Sigmoid colon (tissue), 7 donors: ENCODE data around the gene C17orf67. TPM values are rescaled to one million over a fixed set of nuclear protein-coding genes. Genes with fewer than 3 reads are reported as not detected.
A peak's percentile ranks its signal among the peaks of the same experiment; 100 is the strongest.

Experiments used
- DNase-seq: peaks from one replicate; pipeline ENCODE4 v3.0.0-alpha.2; 2019
- H3K27ac ChIP-seq, 4 donors: fragments of 200-600 bp; sonication (generic); one replicate each; pipeline ENCODE4 v1.5.1; 2016 to 2019; ENCODE audit warnings: mild to moderate bottlenecking in 1 of 4
- H3K27me3 ChIP-seq, 3 donors: fragments of 200-600 bp; sonication (generic); one replicate each; pipeline ENCODE4 v1.5.1; 2019; ENCODE audit warnings: mild to moderate bottlenecking in 1 of 3
- H3K36me3 ChIP-seq, 4 donors: fragments of 200-600 bp; sonication (generic); one replicate each; pipeline ENCODE4 v1.5.1; 2016 to 2019
- H3K4me1 ChIP-seq, 4 donors: fragments of 200-600 bp; sonication (generic); one replicate each; pipeline ENCODE4 v1.5.1; 2017 to 2019
- H3K4me3 ChIP-seq, 4 donors: fragments of 200-600 bp; sonication (generic); one replicate each; pipeline ENCODE4 v1.5.1; 2017 to 2019; ENCODE audit warnings: mild to moderate bottlenecking in 2 of 4, moderate library complexity in 1 of 4
- H3K9me3 ChIP-seq, 4 donors: fragments of 200-600 bp in 3 of 4; sonication (generic) in 3 of 4; one replicate each; pipeline versions ENCODE4 v1.5.1 to v1.6.1; 2013 to 2019
- CTCF ChIP-seq, 4 experiments: fragments of 450-650 bp in 3 of 4; fragments of 200-600 bp in 1 of 4; IDR thresholded peaks; one replicate each; pipeline ENCODE4 v1.5.1; 2016 to 2019; ENCODE audit warnings: antibody characterized with exemption in 4 of 4, mild to moderate bottlenecking in 3 of 4, moderate library complexity in 2 of 4
- EP300 ChIP-seq, 4 donors: sonication (generic); formaldehyde crosslinking; IDR thresholded peaks; one replicate each; pipeline ENCODE4 v1.6.1; 2017; ENCODE audit warnings: antibody characterized with exemption in 4 of 4
- POLR2A ChIP-seq, 2 donors: fragments of 450-650 bp; IDR thresholded peaks; one replicate each; pipeline ENCODE4 v1.6.1; 2016; ENCODE audit warnings: antibody characterized with exemption in 2 of 2, mild to moderate bottlenecking in 2 of 2, moderate library complexity in 2 of 2
- POLR2AphosphoS5 ChIP-seq, 4 donors: sonication (generic); formaldehyde crosslinking; IDR thresholded peaks; one replicate each; pipeline ENCODE4 v1.6.1; 2017; ENCODE audit warnings: antibody characterized with exemption in 4 of 4
- WGBS, 2 donors: extraction: QIAGEN DNeasy Blood & Tissue Kit; methylation state at CpG; one replicate each; pipeline ENCODE4 v1.1.7; 2013; 5-methylcytosine and 5-hydroxymethylcytosine counted together
- intact Hi-C: fragments of 100-400 bp; cut with DNase I; formaldehyde crosslinking; loops from one replicate; pipeline ENCODE4 v1.15.1; 2023
- polyA plus RNA-seq, 3 donors: library from polyadenylated mRNA; stranded (reverse); fragments of 200-250 nt; gene quantifications; one replicate each; pipeline ENCODE4 v1.2.3, GENCODE V29; 2013
- total RNA-seq, 4 donors: library from RNA; depleted of rRNA; stranded (reverse); fragments of >200 nt; gene quantifications; one replicate each; pipeline ENCODE4 v1.1.0, GENCODE V29; 2016
- donor health status: healthy with polysubstance abuse.
- donor health status: Bipolar disorder and iron deficiency.
- donor health status: healthy.

C17orf67 gene
- total and polyA plus RNA-seq, 7 donors: 0.99 to 2.8 (median 1.9) TPM; not detected in 1

DNA sequence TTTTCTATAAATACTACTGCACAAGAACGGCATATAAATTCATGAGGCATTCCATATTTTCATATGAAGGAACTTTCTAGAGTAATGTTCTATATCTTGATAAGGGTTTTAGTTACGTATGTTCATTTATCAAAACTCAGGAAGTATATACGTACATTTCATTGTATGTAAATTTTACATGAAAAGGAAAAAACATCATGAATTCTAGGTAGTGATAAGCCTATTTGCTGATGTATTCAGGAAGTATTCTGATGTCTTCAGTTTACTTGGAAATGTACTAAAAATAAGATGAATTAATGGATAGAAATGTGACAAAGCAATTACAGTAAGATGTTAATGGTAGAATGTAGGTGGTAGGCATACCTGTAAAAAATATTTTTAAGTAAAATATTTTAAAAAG, 5.0 kb upstream of the C17orf67 start:
- peaks cover 0 to 6% (median 0%) of the 10 kb centered on the region in 4 donors for H3K36me3 ChIP-seq
- peak overlapping the region in 1 of 4 donors; percentile 65 for H3K27ac ChIP-seq
- no peak for TF ChIP-seq EP300 (IDR thresholded peaks at IDR 0.05)
- TF ChIP-seq POLR2AphosphoS5 (IDR thresholded peaks at IDR 0.05): no peak
- TF ChIP-seq CTCF (IDR thresholded peaks at IDR 0.05): no peak
- TF ChIP-seq POLR2A (IDR thresholded peaks at IDR 0.05): no peak
- intact Hi-C loops: loop anchor here (10.0 kb wide), 1 partner anchor 256 kb away; no protein-coding TSS in a partner anchor
- peaks cover 0 to 53% (median 40%) of the 10 kb centered on the region in 4 donors for H3K4me1 ChIP-seq
- no peak overlapping the region for H3K4me3 ChIP-seq
- DNase-seq: no peak
- H3K9me3 ChIP-seq: no peaks in the 10 kb centered on the region
- H3K27me3 ChIP-seq: no peaks in the 10 kb centered on the region
- 88 to 92% methylated on average over 3 of the region's 3 CpGs for WGBS, 2 donors

DNA sequence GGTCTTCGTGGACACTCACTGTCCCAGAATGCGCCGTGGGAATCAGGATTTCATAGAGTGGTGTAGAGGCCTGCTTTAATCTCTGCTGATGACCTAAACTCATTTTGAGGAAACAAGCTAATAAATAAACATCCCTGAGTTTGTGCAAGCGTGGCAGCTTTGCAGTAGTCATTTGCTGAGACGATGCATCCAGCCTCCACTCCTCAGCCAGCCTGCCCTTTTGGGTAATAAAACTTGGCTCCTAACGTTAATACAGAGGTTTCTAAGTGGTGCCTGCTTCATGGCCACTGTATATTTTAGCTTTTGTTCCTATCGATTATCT, 1.5 kb upstream of the C17orf67 start:
- no peaks in the 10 kb centered on the region for H3K27me3 ChIP-seq
- WGBS, 2 donors: 41 to 60% methylated on average over 7 of the region's 7 CpGs
- no peaks in the 10 kb centered on the region for H3K9me3 ChIP-seq
- H3K4me3 ChIP-seq: peak overlapping the region; percentile 62 to 88 (median 78)
- DNase-seq: no peak
- H3K36me3 ChIP-seq: no peaks in the 10 kb centered on the region
- H3K4me1 ChIP-seq: peaks cover 0 to 54% (median 47%) of the 10 kb centered on the region in 4 donors
- intact Hi-C loops: loop anchor here (10.0 kb wide), 1 partner anchor 260 kb away; no protein-coding TSS in a partner anchor
- no peak for TF ChIP-seq CTCF (IDR thresholded peaks at IDR 0.05)
- TF ChIP-seq POLR2A (IDR thresholded peaks at IDR 0.05): no peak
- no peak for TF ChIP-seq EP300 (IDR thresholded peaks at IDR 0.05)
- no peak for TF ChIP-seq POLR2AphosphoS5 (IDR thresholded peaks at IDR 0.05)
- peak overlapping the region; percentile 83 to 95 (median 88) for H3K27ac ChIP-seq

- H3K4me3 ChIP-seq: peak overlapping the region; percentile 62 to 88 (median 78)
- intact Hi-C loops: loop anchor here (1.0 to 10.0 kb wide), 2 partner anchors 79 to 260 kb away; no protein-coding TSS in a partner anchor
- DNase-seq: peak; percentile 76
- 1 to 4% methylated on average over 81 of the region's 81 CpGs for WGBS, 2 donors
- H3K27me3 ChIP-seq: no peaks in the 10 kb centered on the region
- TF ChIP-seq EP300 (IDR thresholded peaks at IDR 0.05): no peak
- TF ChIP-seq CTCF (IDR thresholded peaks at IDR 0.05): no peak
- TF ChIP-seq POLR2A (IDR thresholded peaks at IDR 0.05): no peak
- no peak for TF ChIP-seq POLR2AphosphoS5 (IDR thresholded peaks at IDR 0.05)
- H3K4me1 ChIP-seq: peaks cover 0 to 54% (median 47%) of the 10 kb centered on the region in 4 donors
- H3K36me3 ChIP-seq: no peaks in the 10 kb centered on the region
- no peaks in the 10 kb centered on the region for H3K9me3 ChIP-seq
- H3K27ac ChIP-seq: peak overlapping the region; percentile 83 to 95 (median 88)
Measured at GRCh38 chr17:56834380-56835263, 902 bp upstream of the C17orf67 start.

- Histone ChIP-seq H3K27ac (peak overlapping the region; percentile 83 to 95 (median 88)), H3K9me3 (no peaks in the 10 kb centered on the region), H3K36me3 (no peaks in the 10 kb centered on the region), H3K27me3 (no peaks in the 10 kb centered on the region), H3K4me3 (peak overlapping the region; percentile 62 to 88 (median 78)), H3K4me1 (peaks cover 0 to 50% (median 43%) of the 10 kb centered on the region in 4 donors)
- DNase-seq: peak; percentile 77
- intact Hi-C loops: loop anchor here (10.0 kb wide), 1 partner anchor 262 kb away; no protein-coding TSS in a partner anchor
- TF ChIP-seq CTCF (IDR thresholded peaks at IDR 0.05): no peak
- TF ChIP-seq EP300 (IDR thresholded peaks at IDR 0.05): no peak
- peak in 2 of 4 donors; percentile 19 to 41 for TF ChIP-seq POLR2AphosphoS5 (IDR thresholded peaks at IDR 0.05)
- 0% methylated on average over 95 of the region's 95 CpGs for WGBS, 2 donors
Measured at GRCh38 chr17:56833057-56833808, 487 bp downstream of the C17orf67 start.
